OCI-LY3 (cell line): ENCODE data around the gene CHST1.

ENCODE experiments used
- H2AFZ ChIP-seq: fragments of 200-600, 300-600 bp; shearing (Covaris generic); 2 replicates; pipeline ENCODE4 v1.6.0; 2014; ENCODE audit warnings: antibody characterized with exemption, low read depth, low read length
- H3K27ac ChIP-seq: fragments of 200-600, 300-600 bp; sonication (generic); 2 replicates; pipeline ENCODE4 v1.5.1; 2014; ENCODE audit warnings: mild to moderate bottlenecking, low read length, moderate library complexity, mixed read lengths
- H3K27me3 ChIP-seq: fragments of 200-600, 300-600 bp; sonication (generic); 2 replicates; pipeline ENCODE4 v1.6.1; 2014; ENCODE audit warnings: low read depth, low read length, mixed read lengths
- H3K36me3 ChIP-seq: fragments of 200-600, 300-600 bp; sonication (generic); replicated peaks from 2 replicates; pipeline ENCODE3; 2014; ENCODE audit warnings: low read depth, low read length, mixed read lengths
- H3K4me1 ChIP-seq: fragments of 300-600, 200-600 bp; sonication (generic); 2 replicates; pipeline ENCODE4 v1.6.1; 2014; ENCODE audit warnings: low read length, mixed read lengths
- H3K4me2 ChIP-seq: fragments of 200-600, 300-600 bp; sonication (generic); 2 replicates; pipeline ENCODE4 v1.6.1; 2014; ENCODE audit warnings: low read length, mixed read lengths
- H3K4me3 ChIP-seq: fragments of 300-600, 200-600 bp; sonication (generic); 2 replicates; pipeline ENCODE4 v1.5.1; 2014; ENCODE audit warnings: antibody characterized with exemption, mild to moderate bottlenecking, low read length, moderate library complexity
- H3K79me2 ChIP-seq: fragments of 300-600, 200-600 bp; shearing (Covaris generic); 2 replicates; pipeline ENCODE4 v1.6.1; 2014; ENCODE audit warnings: mild to moderate bottlenecking, low read length, mixed read lengths
- H3K9ac ChIP-seq: fragments of 300-600, 200-600 bp; shearing (Covaris generic); 2 replicates; pipeline ENCODE4 v1.6.0; 2014; ENCODE audit warnings: mild to moderate bottlenecking, low read length, moderate library complexity
- H3K9me3 ChIP-seq: fragments of 200-600, 300-600 bp; shearing (Covaris generic); 2 replicates; pipeline ENCODE4 v1.6.1; 2014; ENCODE audit warnings: low read length, mixed read lengths; ENCODE audit not compliant: insufficient read depth
- H4K20me1 ChIP-seq: fragments of 200-600, 300-600 bp; sonication (generic); 2 replicates; pipeline ENCODE4 v1.6.1; 2016; ENCODE audit warnings: low read length, mixed read lengths; ENCODE audit not compliant: insufficient read depth
- CTCF ChIP-seq: fragments of 200-600, 300-600 bp; sonication (generic); IDR thresholded peaks from 2 replicates; pipeline ENCODE4 v1.5.1; 2014; ENCODE audit warnings: antibody characterized with exemption, low read length, low read depth
- EZH2phosphoT487 ChIP-seq: fragments of 200-600 bp; shearing (Covaris generic); IDR thresholded peaks from 2 replicates; pipeline ENCODE4 v1.6.1; 2018; ENCODE audit warnings: antibody characterized with exemption, mixed run types, low read depth

The CHST1 gene

GRCh38 chr11:45665206-45665932 lies at the start of gene CHST1:
CHST1 (minus strand) TSS chr11:45665622; CDS start chr11:45650923, 14,699 bp downstream.
- no peaks in the 10 kb centered on the region for H3K79me2 ChIP-seq
- H3K4me2 ChIP-seq: no peak within 1 kb of the TSS
- no peak within 1 kb of the TSS for H3K4me3 ChIP-seq
- H3K36me3 ChIP-seq: no peaks in the 10 kb centered on the region
- no peak within 1 kb of the TSS for H3K9ac ChIP-seq
- H3K4me1 ChIP-seq: no peaks in the 10 kb centered on the region
- H2AFZ ChIP-seq: no peak within 1 kb of the TSS
- H3K9me3 ChIP-seq: no peaks in the 10 kb centered on the region
- no peak for TF ChIP-seq CTCF
- TF ChIP-seq EZH2phosphoT487: no peak
- H3K27me3 ChIP-seq: peaks cover 79% of the 10 kb centered on the region
- H4K20me1 ChIP-seq: no peaks in the 10 kb centered on the region; the same call in 1 of the 2 replicates
- H3K27ac ChIP-seq: no peak within 1 kb of the TSS

GRCh38 chr11:45713573-45713972 lies 48.2 kb upstream of the CHST1 start:
- TF ChIP-seq EZH2phosphoT487: no peak
- no peak for TF ChIP-seq CTCF

GRCh38 chr11:45710561-45710960 lies 45.1 kb upstream of the CHST1 start:
- H2AFZ ChIP-seq: no peak overlapping the region
- TF ChIP-seq EZH2phosphoT487: no peak
- no peak for TF ChIP-seq CTCF
- H3K4me3 ChIP-seq: no peak overlapping the region
- no peaks in the 10 kb centered on the region for H4K20me1 ChIP-seq
- H3K79me2 ChIP-seq: no peaks in the 10 kb centered on the region
- H3K9ac ChIP-seq: no peak overlapping the region
- no peak overlapping the region for H3K4me2 ChIP-seq
- peaks cover 89% of the 10 kb centered on the region for H3K27me3 ChIP-seq
- no peak overlapping the region for H3K27ac ChIP-seq
- H3K36me3 ChIP-seq: no peaks in the 10 kb centered on the region
- no peaks in the 10 kb centered on the region for H3K4me1 ChIP-seq
- no peaks in the 10 kb centered on the region for H3K9me3 ChIP-seq

More at GRCh38 chr11:45713573-45713972, 48.2 kb upstream of the CHST1 start:
- Histone ChIP-seq H3K27ac (no peak overlapping the region), H3K36me3 (no peaks in the 10 kb centered on the region), H3K9me3 (no peaks in the 10 kb centered on the region), H3K4me2 (no peak overlapping the region), H2AFZ (no peak overlapping the region), H3K9ac (no peak overlapping the region), H3K4me1 (no peaks in the 10 kb centered on the region), H4K20me1 (no peaks in the 10 kb centered on the region), H3K27me3 (peaks cover 67% of the 10 kb centered on the region), H3K79me2 (no peaks in the 10 kb centered on the region), H3K4me3 (no peak overlapping the region)

GRCh38 chr11:45708887-45709663 lies 43.7 kb upstream of the CHST1 start:
- Histone ChIP-seq H3K4me2 (no peak overlapping the region), H3K9me3 (no peaks in the 10 kb centered on the region), H3K79me2 (no peaks in the 10 kb centered on the region), H3K27ac (no peak overlapping the region), H3K9ac (no peak overlapping the region), H4K20me1 (no peaks in the 10 kb centered on the region), H3K4me1 (no peaks in the 10 kb centered on the region), H3K4me3 (no peak overlapping the region), H2AFZ (no peak overlapping the region), H3K27me3 (peaks cover 96% of the 10 kb centered on the region), H3K36me3 (no peaks in the 10 kb centered on the region)
- no peak for TF ChIP-seq EZH2phosphoT487
- no peak for TF ChIP-seq CTCF
